Measurements from ENCODE around the gene CYB5D1. TPM values are rescaled to one million over a fixed set of nuclear protein-coding genes. Genes with fewer than 3 reads are reported as not detected.
A peak's percentile ranks its signal among the peaks of the same experiment; 100 is the strongest.

CYB5D1 gene
- total RNA-seq, 4 donors from 2014 or later, result 14.9 to 29.5 (median 23.5) TPM

DNA sequence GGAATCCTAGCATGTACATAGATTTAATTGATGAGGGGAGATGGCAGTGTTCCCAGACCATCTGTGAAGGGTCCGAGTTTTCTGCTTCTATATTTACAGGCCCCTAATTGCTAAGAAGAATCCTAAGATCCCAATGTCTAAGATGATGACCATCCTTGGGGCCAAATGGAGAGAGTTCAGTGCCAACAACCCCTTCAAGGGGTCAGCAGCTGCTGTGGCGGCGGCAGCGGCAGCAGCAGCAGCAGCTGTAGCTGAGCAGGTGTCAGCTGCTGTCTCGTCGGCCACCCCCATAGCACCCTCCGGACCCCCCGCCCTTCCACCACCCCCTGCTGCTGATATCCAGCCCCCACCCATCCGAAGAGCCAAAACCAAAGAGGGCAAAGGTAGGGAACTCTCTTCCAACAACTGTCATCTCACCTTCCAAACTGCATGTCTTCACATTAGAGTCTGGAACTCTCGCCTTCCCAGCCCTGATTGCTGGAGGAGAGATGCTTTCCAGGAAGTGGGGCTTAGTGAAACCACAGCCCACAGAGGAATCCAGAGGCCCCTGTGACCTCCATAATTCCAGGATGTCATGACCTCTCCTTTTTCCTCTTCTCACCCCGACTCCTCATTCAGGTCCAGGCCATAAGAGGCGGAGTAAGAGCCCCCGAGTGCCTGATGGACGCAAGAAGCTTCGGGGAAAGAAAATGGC is 35.5 kb downstream of the CYB5D1 start:
- no peak for DNase-seq
- H3K27ac ChIP-seq, result no peak overlapping the region
- H3K27me3 ChIP-seq, result no peaks in the 10 kb centered on the region
- intact Hi-C loops (cut with DNase I), result no loop called here
- peaks cover 43 to 53% of the 10 kb centered on the region in 2 donors for H3K36me3 ChIP-seq
- H3K4me1 ChIP-seq, result peaks cover 15 to 19% of the 10 kb centered on the region in 2 donors
- 94 to 95% methylated on average over 13 to 15 of the region's 15 CpGs for WGBS, 2 donors
- TF ChIP-seq POLR2A (IDR thresholded peaks at IDR 0.05), result no peak
- TF ChIP-seq, protein P1, sequence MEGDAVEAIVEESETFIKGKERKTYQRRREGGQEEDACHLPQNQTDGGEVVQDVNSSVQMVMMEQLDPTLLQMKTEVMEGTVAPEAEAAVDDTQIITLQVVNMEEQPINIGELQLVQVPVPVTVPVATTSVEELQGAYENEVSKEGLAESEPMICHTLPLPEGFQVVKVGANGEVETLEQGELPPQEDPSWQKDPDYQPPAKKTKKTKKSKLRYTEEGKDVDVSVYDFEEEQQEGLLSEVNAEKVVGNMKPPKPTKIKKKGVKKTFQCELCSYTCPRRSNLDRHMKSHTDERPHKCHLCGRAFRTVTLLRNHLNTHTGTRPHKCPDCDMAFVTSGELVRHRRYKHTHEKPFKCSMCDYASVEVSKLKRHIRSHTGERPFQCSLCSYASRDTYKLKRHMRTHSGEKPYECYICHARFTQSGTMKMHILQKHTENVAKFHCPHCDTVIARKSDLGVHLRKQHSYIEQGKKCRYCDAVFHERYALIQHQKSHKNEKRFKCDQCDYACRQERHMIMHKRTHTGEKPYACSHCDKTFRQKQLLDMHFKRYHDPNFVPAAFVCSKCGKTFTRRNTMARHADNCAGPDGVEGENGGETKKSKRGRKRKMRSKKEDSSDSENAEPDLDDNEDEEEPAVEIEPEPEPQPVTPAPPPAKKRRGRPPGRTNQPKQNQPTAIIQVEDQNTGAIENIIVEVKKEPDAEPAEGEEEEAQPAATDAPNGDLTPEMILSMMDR (IDR thresholded peaks at IDR 0.05), result no peak
- H3K4me3 ChIP-seq (replicated peaks in 1 of 3), result no peak overlapping the region
- no peaks in the 10 kb centered on the region for H3K9me3 ChIP-seq

DNA sequence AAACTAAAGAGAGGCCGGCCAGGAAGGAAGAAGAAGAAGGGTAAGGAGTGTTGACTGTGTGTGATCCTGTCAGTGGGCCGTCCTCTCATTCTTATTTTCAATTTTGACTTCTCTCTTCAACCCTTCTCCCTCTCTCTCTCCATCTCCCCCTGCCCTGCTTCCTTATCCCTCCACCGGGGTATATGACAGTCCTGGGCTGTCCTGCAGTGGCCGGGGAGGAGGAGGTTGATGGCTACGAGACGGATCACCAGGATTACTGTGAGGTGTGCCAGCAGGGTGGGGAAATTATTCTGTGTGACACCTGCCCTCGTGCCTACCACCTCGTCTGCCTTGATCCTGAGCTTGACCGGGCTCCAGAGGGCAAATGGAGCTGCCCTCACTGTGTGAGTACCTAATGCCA is 36.4 kb downstream of the CYB5D1 start:
- Histone ChIP-seq H3K4me1 (peaks cover 6 to 10% of the 10 kb centered on the region in 2 donors), H3K27ac (no peak overlapping the region), H3K4me3 (replicated peaks in 1 of 3) (no peak overlapping the region), H3K27me3 (no peaks in the 10 kb centered on the region), H3K9me3 (no peaks in the 10 kb centered on the region), H3K36me3 (peaks cover 52 to 62% of the 10 kb centered on the region in 2 donors)
- 91 to 92% methylated on average over 9 of the region's 9 CpGs for WGBS, 2 donors
- no peak for TF ChIP-seq POLR2A (IDR thresholded peaks at IDR 0.05)
- TF ChIP-seq, protein P1 (IDR thresholded peaks at IDR 0.05), result no peak
- intact Hi-C loops (cut with DNase I), result no loop called here
- no peak for DNase-seq

DNA sequence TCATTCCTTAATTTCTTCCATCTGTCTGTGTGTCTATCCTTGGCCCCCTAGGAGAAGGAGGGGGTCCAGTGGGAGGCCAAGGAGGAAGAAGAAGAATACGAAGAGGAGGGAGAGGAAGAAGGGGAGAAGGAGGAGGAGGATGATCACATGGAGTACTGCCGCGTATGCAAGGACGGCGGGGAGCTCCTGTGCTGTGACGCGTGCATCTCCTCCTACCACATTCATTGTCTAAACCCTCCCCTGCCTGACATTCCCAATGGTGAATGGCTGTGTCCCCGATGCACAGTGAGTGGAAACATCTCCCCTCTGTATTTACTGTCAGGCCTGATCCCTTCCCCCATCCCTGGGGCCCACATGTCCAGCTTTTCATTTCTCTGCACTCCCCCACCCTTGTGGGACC is 37.1 kb downstream of the CYB5D1 start:
- Histone ChIP-seq H3K4me1 (peaks cover 0 to 3% of the 10 kb centered on the region in 2 donors), H3K27ac (no peak overlapping the region), H3K4me3 (replicated peaks in 1 of 3) (no peak overlapping the region), H3K36me3 (peaks cover 58 to 68% of the 10 kb centered on the region in 2 donors), H3K27me3 (no peaks in the 10 kb centered on the region), H3K9me3 (no peaks in the 10 kb centered on the region)
- TF ChIP-seq, protein P1 (IDR thresholded peaks at IDR 0.05), result no peak
- TF ChIP-seq POLR2A (IDR thresholded peaks at IDR 0.05), result no peak
- intact Hi-C loops (cut with DNase I), result no loop called here
- 91 to 92% methylated on average over 8 of the region's 8 CpGs for WGBS, 2 donors
- no peak for DNase-seq

DNA sequence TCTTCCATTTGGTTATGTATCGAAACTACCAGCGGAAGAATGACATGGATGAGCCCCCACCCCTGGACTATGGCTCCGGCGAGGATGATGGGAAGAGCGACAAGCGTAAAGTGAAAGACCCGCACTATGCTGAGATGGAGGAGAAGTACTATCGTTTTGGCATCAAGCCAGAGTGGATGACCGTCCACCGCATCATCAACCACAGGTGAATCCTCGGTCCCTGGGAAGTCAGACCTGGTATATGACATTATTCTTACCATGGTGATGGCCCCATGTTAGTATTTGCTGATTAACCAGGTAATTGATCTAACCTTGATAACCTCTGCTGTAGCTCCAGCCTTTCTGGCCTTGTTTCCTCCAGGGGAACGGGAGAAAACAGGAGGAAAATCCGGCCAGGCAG is 39.3 kb downstream of the CYB5D1 start:
- DNase-seq, result no peak
- intact Hi-C loops (cut with DNase I), result no loop called here
- peaks cover 66 to 72% of the 10 kb centered on the region in 2 donors for H3K36me3 ChIP-seq
- TF ChIP-seq POLR2A (IDR thresholded peaks at IDR 0.05), result no peak
- TF ChIP-seq, protein P1 (IDR thresholded peaks at IDR 0.05), result no peak
- H3K9me3 ChIP-seq, result no peaks in the 10 kb centered on the region
- no peaks in the 10 kb centered on the region for H3K27me3 ChIP-seq
- no peaks in the 10 kb centered on the region for H3K4me1 ChIP-seq
- no peak overlapping the region for H3K27ac ChIP-seq
- 89 to 95% methylated on average over 13 of the region's 13 CpGs for WGBS, 2 donors
- no peak overlapping the region for H3K4me3 ChIP-seq (replicated peaks in 1 of 3)

DNA sequence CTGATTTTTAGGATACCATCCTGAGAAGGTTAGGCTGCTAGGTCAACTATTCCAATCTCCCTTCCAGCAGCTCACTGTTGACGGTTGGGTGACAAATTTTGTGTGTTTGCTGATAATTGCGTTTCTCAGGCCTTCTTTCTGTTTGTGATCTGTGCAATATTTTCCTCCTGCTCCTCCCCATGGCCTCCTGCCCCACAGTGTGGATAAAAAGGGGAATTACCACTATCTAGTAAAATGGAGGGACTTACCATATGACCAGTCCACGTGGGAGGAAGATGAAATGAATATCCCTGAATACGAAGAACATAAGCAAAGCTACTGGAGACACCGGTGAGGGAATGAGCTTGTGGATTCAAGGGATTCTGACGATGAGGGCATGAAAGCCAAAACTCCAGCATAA is 40.0 kb downstream of the CYB5D1 start:
- H3K27me3 ChIP-seq, result no peaks in the 10 kb centered on the region
- intact Hi-C loops (cut with DNase I), result no loop called here

More for the DNA sequence above, 40.0 kb downstream of the CYB5D1 start:
- H3K36me3 ChIP-seq, result peaks cover 67 to 74% of the 10 kb centered on the region in 2 donors
- WGBS, 2 donors, result 60 to 66% methylated on average over 6 of the region's 6 CpGs
- TF ChIP-seq, protein P1 (IDR thresholded peaks at IDR 0.05), result peak in 3 of 6 experiments; percentile 19 to 22 (median 20)
- TF ChIP-seq POLR2A (IDR thresholded peaks at IDR 0.05), result no peak
- no peak for DNase-seq
- no peak overlapping the region for H3K4me3 ChIP-seq (replicated peaks in 1 of 3)
- H3K9me3 ChIP-seq, result no peaks in the 10 kb centered on the region
- no peaks in the 10 kb centered on the region for H3K4me1 ChIP-seq
- H3K27ac ChIP-seq, result no peak overlapping the region

All from thyroid gland (tissue), 4 donors.